ENCODE data around the gene DNAJC13.

DNA sequence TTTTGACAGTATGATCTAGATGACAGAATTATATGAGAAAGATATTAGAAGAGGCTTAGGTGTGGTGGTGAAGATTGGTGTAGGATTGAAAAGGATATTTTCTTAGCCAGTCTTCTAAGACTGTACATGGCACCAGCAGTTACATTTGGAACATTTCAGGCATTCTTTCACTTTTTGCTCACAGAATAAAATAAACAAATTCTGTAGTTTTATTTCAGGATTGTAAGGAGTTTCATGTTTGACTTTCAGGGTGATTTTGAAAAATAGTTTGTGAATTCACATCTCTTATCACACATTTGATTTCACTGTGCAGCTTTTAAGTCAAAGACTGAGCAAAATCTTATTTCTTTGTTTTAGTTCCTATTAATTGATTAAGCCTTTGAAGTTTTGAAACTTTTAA lies 27.1 kb downstream of the DNAJC13 start:
- TF ChIP-seq, protein P1, sequence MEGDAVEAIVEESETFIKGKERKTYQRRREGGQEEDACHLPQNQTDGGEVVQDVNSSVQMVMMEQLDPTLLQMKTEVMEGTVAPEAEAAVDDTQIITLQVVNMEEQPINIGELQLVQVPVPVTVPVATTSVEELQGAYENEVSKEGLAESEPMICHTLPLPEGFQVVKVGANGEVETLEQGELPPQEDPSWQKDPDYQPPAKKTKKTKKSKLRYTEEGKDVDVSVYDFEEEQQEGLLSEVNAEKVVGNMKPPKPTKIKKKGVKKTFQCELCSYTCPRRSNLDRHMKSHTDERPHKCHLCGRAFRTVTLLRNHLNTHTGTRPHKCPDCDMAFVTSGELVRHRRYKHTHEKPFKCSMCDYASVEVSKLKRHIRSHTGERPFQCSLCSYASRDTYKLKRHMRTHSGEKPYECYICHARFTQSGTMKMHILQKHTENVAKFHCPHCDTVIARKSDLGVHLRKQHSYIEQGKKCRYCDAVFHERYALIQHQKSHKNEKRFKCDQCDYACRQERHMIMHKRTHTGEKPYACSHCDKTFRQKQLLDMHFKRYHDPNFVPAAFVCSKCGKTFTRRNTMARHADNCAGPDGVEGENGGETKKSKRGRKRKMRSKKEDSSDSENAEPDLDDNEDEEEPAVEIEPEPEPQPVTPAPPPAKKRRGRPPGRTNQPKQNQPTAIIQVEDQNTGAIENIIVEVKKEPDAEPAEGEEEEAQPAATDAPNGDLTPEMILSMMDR (IDR thresholded peaks at IDR 0.05; ENCODE audit: insufficient read depth, low read length), result no peak
- TF ChIP-seq, protein P2, sequence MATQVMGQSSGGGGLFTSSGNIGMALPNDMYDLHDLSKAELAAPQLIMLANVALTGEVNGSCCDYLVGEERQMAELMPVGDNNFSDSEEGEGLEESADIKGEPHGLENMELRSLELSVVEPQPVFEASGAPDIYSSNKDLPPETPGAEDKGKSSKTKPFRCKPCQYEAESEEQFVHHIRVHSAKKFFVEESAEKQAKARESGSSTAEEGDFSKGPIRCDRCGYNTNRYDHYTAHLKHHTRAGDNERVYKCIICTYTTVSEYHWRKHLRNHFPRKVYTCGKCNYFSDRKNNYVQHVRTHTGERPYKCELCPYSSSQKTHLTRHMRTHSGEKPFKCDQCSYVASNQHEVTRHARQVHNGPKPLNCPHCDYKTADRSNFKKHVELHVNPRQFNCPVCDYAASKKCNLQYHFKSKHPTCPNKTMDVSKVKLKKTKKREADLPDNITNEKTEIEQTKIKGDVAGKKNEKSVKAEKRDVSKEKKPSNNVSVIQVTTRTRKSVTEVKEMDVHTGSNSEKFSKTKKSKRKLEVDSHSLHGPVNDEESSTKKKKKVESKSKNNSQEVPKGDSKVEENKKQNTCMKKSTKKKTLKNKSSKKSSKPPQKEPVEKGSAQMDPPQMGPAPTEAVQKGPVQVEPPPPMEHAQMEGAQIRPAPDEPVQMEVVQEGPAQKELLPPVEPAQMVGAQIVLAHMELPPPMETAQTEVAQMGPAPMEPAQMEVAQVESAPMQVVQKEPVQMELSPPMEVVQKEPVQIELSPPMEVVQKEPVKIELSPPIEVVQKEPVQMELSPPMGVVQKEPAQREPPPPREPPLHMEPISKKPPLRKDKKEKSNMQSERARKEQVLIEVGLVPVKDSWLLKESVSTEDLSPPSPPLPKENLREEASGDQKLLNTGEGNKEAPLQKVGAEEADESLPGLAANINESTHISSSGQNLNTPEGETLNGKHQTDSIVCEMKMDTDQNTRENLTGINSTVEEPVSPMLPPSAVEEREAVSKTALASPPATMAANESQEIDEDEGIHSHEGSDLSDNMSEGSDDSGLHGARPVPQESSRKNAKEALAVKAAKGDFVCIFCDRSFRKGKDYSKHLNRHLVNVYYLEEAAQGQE (IDR thresholded peaks at IDR 0.05; ENCODE audit: insufficient replicate concordance, low read depth), result no peak
- TF ChIP-seq POLR2AphosphoS5 (IDR thresholded peaks at IDR 0.05; ENCODE audit: low read depth) (no peak), GABPA (IDR thresholded peaks at IDR 0.05; ENCODE audit: low read depth) (no peak), SPI1 (IDR thresholded peaks at IDR 0.05; ENCODE audit: borderline replicate concordance, low read depth) (no peak)

Data from HL-60 (cell line).